Activated naive CD8-positive, alpha-beta T cell treated with anti-CD3 and anti-CD28 coated beads for 36 hours (primary cell): Measurements from ENCODE around the gene MYH1. TPM values are rescaled to one million over a fixed set of nuclear protein-coding genes. Genes with fewer than 3 reads are reported as not detected.

ENCODE experiments used
- DNase-seq: peaks from one replicate; pipeline ENCODE4 v3.0.0; 2021
- H3K27ac Mint-ChIP-seq: one replicate; pipeline ENCODE4 v1.8.0; 2022; ENCODE audit warnings: mild to moderate bottlenecking, moderate library complexity, mixed read lengths
- H3K27me3 Mint-ChIP-seq: one replicate; pipeline ENCODE4 v1.8.0; 2022; ENCODE audit warnings: mild to moderate bottlenecking, mixed read lengths
- H3K36me3 Mint-ChIP-seq: one replicate; pipeline ENCODE4 v1.8.0; 2021; ENCODE audit warnings: mild to moderate bottlenecking, mixed read lengths
- H3K4me1 Mint-ChIP-seq: one replicate; pipeline ENCODE4 v1.8.0; 2021; ENCODE audit warnings: mixed read lengths
- H3K4me3 Mint-ChIP-seq: one replicate; pipeline ENCODE4 v1.8.0; 2022; ENCODE audit warnings: mild to moderate bottlenecking, moderate library complexity, mixed read lengths
- H3K9me3 Mint-ChIP-seq: one replicate; pipeline ENCODE4 v1.8.0; 2022; ENCODE audit warnings: mixed read lengths
- total RNA-seq, 2 experiments: library from RNA; stranded (reverse); gene quantifications; one replicate each; pipeline ENCODE4 v1.2.3, GENCODE V29; 2021

The MYH1 gene
- total RNA-seq, 2 experiments from 2014 or later: not detected

- no peaks in the 10 kb centered on the region for H3K9me3 Mint-ChIP-seq
- H3K4me1 Mint-ChIP-seq: no peaks in the 10 kb centered on the region
- no peak for DNase-seq
- no peaks in the 10 kb centered on the region for H3K36me3 Mint-ChIP-seq
- no peak overlapping the region for H3K4me3 Mint-ChIP-seq
- H3K27ac Mint-ChIP-seq: no peak overlapping the region
- H3K27me3 Mint-ChIP-seq: peaks cover 9% of the 10 kb centered on the region
These were observed 1.7 kb downstream of the MYH1 start for GRCh38 chr17:10516638-10517037.

- Mint-ChIP-seq H3K36me3 (no peaks in the 10 kb centered on the region), H3K4me1 (no peaks in the 10 kb centered on the region), H3K27me3 (peaks cover 9% of the 10 kb centered on the region), H3K27ac (no peak overlapping the region), H3K4me3 (no peak overlapping the region), H3K9me3 (no peaks in the 10 kb centered on the region)
- no peak for DNase-seq
These were observed 2.3 kb downstream of the MYH1 start for GRCh38 chr17:10516065-10516464.

GRCh38 chr17:10513299-10514067, 4.9 kb downstream of the MYH1 start:
- Mint-ChIP-seq H3K4me3 (no peak overlapping the region), H3K4me1 (no peaks in the 10 kb centered on the region), H3K36me3 (no peaks in the 10 kb centered on the region), H3K27me3 (peaks cover 5% of the 10 kb centered on the region), H3K9me3 (no peaks in the 10 kb centered on the region), H3K27ac (no peak overlapping the region)
- DNase-seq: no peak

DNA sequence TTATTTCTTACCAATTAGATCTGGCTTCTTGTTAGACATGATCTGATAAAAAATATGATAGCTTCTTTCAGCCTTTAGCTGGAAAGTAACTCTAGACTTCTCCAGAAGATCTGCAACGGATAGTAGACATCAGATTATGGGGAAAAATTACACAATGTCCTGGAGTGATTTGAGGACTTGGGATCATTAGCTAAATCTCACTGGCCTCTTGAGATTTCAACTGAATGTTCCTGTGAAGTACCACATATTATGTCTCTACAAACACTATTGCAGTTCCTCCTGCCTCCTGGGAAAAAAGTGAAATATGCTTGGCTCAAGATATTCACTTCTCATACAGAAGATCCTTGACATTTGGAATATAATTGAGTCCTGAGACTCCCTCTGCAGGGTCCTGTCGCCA, 5.5 kb downstream of the MYH1 start:
- no peaks in the 10 kb centered on the region for H3K4me1 Mint-ChIP-seq
- H3K27ac Mint-ChIP-seq: no peak overlapping the region

GRCh38 chr17:10499950-10500349, 18.4 kb downstream of the MYH1 start:
- no peaks in the 10 kb centered on the region for H3K36me3 Mint-ChIP-seq
- no peak overlapping the region for H3K4me3 Mint-ChIP-seq
- H3K27ac Mint-ChIP-seq: no peak overlapping the region
- DNase-seq: no peak
- H3K4me1 Mint-ChIP-seq: no peaks in the 10 kb centered on the region
- peaks cover 2% of the 10 kb centered on the region for H3K9me3 Mint-ChIP-seq
- peaks cover 6% of the 10 kb centered on the region for H3K27me3 Mint-ChIP-seq

More for the DNA sequence above, 5.5 kb downstream of the MYH1 start:
- no peak for DNase-seq
- H3K4me3 Mint-ChIP-seq: no peak overlapping the region
- H3K27me3 Mint-ChIP-seq: peaks cover 5% of the 10 kb centered on the region
- no peaks in the 10 kb centered on the region for H3K36me3 Mint-ChIP-seq
- H3K9me3 Mint-ChIP-seq: no peaks in the 10 kb centered on the region

DNA sequence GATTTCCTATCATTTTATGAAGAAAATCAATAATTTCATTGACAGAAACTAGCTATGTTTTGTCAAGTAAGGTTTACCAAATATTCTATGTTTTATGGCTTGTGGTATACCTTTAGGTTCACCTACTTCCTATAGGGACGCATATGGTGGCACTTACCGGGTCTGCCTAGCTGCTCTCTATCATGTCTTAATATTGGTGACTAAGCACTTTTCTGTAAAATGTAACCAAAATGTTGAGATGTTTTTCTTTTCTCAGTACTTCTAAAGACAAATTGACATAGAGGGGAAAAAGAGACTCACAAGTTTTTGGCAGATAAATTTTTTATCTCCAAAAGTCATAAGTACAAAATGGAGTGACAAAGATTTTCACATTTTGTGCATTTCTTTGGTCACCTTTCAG, 26.3 kb downstream of the MYH1 start:
- H3K4me3 Mint-ChIP-seq: no peak overlapping the region
- H3K9me3 Mint-ChIP-seq: peaks cover 33% of the 10 kb centered on the region
- peaks cover 15% of the 10 kb centered on the region for H3K27me3 Mint-ChIP-seq
- H3K4me1 Mint-ChIP-seq: no peaks in the 10 kb centered on the region
- no peak for DNase-seq
- no peak overlapping the region for H3K27ac Mint-ChIP-seq
- H3K36me3 Mint-ChIP-seq: no peaks in the 10 kb centered on the region

GRCh38 chr17:10482252-10482651, 36.1 kb downstream of the MYH1 start:
- Mint-ChIP-seq H3K27me3 (peaks cover 5% of the 10 kb centered on the region), H3K4me1 (no peaks in the 10 kb centered on the region), H3K4me3 (no peak overlapping the region), H3K9me3 (peaks cover 25% of the 10 kb centered on the region), H3K27ac (no peak overlapping the region), H3K36me3 (no peaks in the 10 kb centered on the region)
- no peak for DNase-seq

DNA sequence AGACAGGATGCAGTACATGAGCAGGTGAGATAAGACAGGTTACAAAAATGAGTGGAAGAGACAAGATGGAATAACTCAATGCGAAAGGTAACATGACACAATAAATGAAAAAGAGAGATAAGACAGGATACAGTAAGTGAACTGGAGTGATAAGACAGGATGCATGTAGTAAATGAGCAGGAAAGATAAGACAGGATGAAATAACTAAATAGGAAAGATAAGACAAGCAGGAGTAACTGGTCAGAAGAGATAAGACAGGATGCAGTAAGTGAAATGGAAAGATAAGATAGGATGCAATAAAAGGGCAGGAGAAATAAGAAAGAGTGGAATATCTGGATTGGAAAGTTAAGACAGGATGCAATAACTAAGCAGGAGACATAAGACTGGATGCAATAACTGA, 40.6 kb downstream of the MYH1 start:
- Mint-ChIP-seq H3K27ac (no peak overlapping the region), H3K4me1 (no peaks in the 10 kb centered on the region), H3K9me3 (peaks cover 3% of the 10 kb centered on the region), H3K27me3 (peaks cover 4% of the 10 kb centered on the region), H3K4me3 (no peak overlapping the region), H3K36me3 (no peaks in the 10 kb centered on the region)
- DNase-seq: no peak

DNA sequence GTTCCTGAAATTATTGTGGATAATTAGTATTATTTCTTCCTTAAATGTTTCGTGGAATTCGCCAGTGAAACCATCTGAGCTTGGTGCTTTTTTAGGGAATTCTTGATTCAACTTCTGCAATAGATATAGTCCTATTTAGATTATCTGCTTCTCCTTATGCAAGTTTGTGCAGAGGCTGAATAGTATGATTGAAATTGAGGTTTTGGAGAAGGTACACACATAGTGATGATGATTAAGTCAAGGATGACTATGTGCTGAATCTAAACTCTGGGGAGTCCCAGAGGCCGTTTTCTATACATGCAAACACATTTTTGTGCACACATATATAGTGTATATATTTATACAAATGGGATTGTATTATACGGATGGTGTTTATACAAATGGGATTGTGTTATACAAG, 43.8 kb downstream of the MYH1 start:
- Mint-ChIP-seq H3K4me3 (no peak overlapping the region), H3K27ac (no peak overlapping the region), H3K9me3 (no peaks in the 10 kb centered on the region), H3K36me3 (no peaks in the 10 kb centered on the region), H3K27me3 (peaks cover 8% of the 10 kb centered on the region), H3K4me1 (no peaks in the 10 kb centered on the region)
- no peak for DNase-seq

GRCh38 chr17:10471858-10472257, 46.5 kb downstream of the MYH1 start:
- Mint-ChIP-seq H3K4me1 (no peaks in the 10 kb centered on the region), H3K4me3 (no peak overlapping the region), H3K27ac (no peak overlapping the region), H3K27me3 (peaks cover 11% of the 10 kb centered on the region), H3K9me3 (no peaks in the 10 kb centered on the region), H3K36me3 (no peaks in the 10 kb centered on the region)
- DNase-seq: no peak

DNA sequence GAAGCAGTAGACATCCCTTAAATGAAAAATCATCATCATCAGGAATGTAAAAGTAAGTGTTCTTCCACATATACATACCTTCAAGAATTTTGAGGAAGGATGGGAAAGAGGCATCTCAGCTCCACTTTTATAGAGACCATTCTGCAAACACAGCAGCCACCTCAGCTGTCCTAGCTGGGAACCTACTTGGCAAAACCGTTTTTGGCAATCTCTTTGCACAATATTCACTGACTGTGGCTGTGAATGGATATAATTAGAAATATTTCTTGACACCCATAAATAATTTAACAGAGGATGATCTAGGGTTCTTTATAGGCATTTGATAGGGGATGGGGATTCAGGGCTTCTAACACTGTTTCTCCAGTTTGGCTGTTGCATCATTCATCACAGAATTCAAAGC, 48.9 kb downstream of the MYH1 start, which contains the start of gene MYH4:
Gene MYH4 (minus strand): TSS at position 101 of the 400 bp plus-strand sequence. CDS start 2,814 bp downstream, outside the sequence.
- H3K36me3 Mint-ChIP-seq: no peaks in the 10 kb centered on the region
- H3K4me1 Mint-ChIP-seq: no peaks in the 10 kb centered on the region
- no peak within 1 kb of the TSS for H3K27ac Mint-ChIP-seq
- no peak within 1 kb of the TSS for H3K4me3 Mint-ChIP-seq
- peaks cover 11% of the 10 kb centered on the region for H3K27me3 Mint-ChIP-seq
- no peak for DNase-seq
- H3K9me3 Mint-ChIP-seq: peaks cover 2% of the 10 kb centered on the region

DNA sequence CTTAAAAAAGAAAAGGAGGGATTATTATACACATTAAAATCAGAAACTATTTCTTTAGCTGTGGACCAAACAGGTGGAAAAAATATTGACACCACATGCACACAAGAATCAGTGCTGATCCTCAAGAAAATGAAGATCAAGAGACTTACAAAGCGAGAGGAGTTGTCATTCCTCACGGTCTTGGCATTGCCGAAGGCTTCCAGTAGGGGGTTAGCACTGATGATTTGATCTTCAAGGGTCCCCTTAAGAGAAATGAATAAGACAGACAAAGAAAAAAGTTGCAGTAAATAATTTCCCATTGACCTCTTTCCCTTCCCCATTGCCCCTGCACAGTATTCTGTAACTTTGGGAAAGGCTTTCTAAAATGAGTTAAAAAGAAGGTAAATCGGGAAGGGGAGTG, 54.9 kb downstream of the MYH1 start:
- H3K4me1 Mint-ChIP-seq: no peaks in the 10 kb centered on the region
- peaks cover 7% of the 10 kb centered on the region for H3K9me3 Mint-ChIP-seq
- H3K27ac Mint-ChIP-seq: no peak overlapping the region
- H3K36me3 Mint-ChIP-seq: no peaks in the 10 kb centered on the region
- H3K27me3 Mint-ChIP-seq: peaks cover 4% of the 10 kb centered on the region
- no peak for DNase-seq
- no peak overlapping the region for H3K4me3 Mint-ChIP-seq

DNA sequence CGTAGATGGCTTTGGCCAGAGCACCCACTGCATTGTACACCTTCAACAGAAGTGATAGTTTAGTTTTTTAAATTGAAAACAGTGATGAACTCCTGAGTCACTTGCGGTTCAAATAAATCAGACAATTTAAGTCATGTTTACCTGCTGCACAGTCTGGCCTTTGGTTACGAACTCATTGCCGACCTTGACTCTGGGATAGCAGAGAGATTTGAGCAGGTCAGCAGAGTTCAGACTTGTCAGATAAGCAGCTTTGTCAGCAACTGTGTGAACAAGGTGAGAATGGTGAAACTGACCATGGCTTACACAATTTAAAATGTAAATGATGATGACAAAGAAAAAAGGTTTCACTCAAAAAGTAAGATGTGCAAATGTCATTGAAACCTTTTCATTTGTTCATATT, 58.3 kb downstream of the MYH1 start:
- Mint-ChIP-seq H3K27me3 (peaks cover 4% of the 10 kb centered on the region), H3K9me3 (peaks cover 7% of the 10 kb centered on the region), H3K27ac (no peak overlapping the region), H3K4me3 (no peak overlapping the region), H3K36me3 (no peaks in the 10 kb centered on the region), H3K4me1 (no peaks in the 10 kb centered on the region)
- DNase-seq: no peak

DNA sequence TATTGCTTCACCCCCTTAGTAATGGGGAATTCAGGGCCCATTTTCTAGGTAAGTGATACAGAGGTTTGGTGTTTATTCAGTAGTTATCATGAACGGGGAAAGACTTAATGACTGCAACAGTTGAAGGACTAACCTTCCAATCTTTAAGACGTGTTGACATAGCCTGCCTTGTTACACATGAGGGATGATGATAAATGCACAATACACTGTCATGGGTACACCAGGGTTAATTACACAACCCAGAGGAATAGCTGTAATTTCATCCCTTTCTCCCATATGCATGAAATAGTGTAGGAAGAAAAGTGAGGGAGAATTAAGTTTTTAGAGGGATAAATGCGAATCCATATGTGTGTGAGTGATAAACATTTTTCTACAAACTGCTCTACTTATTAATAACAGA, 59.6 kb downstream of the MYH1 start:
- Mint-ChIP-seq H3K27me3 (peaks cover 4% of the 10 kb centered on the region), H3K36me3 (no peaks in the 10 kb centered on the region), H3K9me3 (no peaks in the 10 kb centered on the region), H3K27ac (no peak overlapping the region), H3K4me1 (no peaks in the 10 kb centered on the region), H3K4me3 (no peak overlapping the region)
- no peak for DNase-seq

GRCh38 chr17:10457952-10458351, 60.4 kb downstream of the MYH1 start:
- Mint-ChIP-seq H3K27me3 (peaks cover 4% of the 10 kb centered on the region), H3K9me3 (no peaks in the 10 kb centered on the region), H3K4me3 (no peak overlapping the region), H3K36me3 (no peaks in the 10 kb centered on the region), H3K27ac (no peak overlapping the region), H3K4me1 (no peaks in the 10 kb centered on the region)
- DNase-seq: no peak
